GM18867 (cell line): ENCODE results near the gene MINAR1.

ENCODE experiments used
- ATAC-seq: cut with Tn5 transposase; IDR thresholded peaks from one replicate; pipeline ENCODE4 v1.9.1; 2021; ENCODE audit warnings: mild to moderate bottlenecking, moderate library complexity; ENCODE audit not compliant: unreplicated experiment

MINAR1 gene

GRCh38 chr15:79463043-79463780, 31.1 kb downstream of the MINAR1 start:
- no peak for ATAC-seq

GRCh38 chr15:79463781-79464270, 31.7 kb downstream of the MINAR1 start:
- ATAC-seq = no peak

GRCh38 chr15:79466488-79466887, 34.4 kb downstream of the MINAR1 start:
- ATAC-seq = no peak

GRCh38 chr15:79467865-79468586, 35.9 kb downstream of the MINAR1 start:
- ATAC-seq = no peak

GRCh38 chr15:79472446-79472845, 40.3 kb downstream of the MINAR1 start:
- no peak for ATAC-seq

- ATAC-seq = no peak
These were observed 42.1 kb downstream of the MINAR1 start for GRCh38 chr15:79474252-79474651.

- no peak for ATAC-seq
These were observed 43.2 kb downstream of the MINAR1 start for GRCh38 chr15:79475306-79475705.

- no peak for ATAC-seq
These were observed 46.0 kb downstream of the MINAR1 start for GRCh38 chr15:79478108-79478507.

GRCh38 chr15:79479616-79480015, 47.5 kb downstream of the MINAR1 start:
- no peak for ATAC-seq

GRCh38 chr15:79481793-79482192, 49.7 kb downstream of the MINAR1 start:
- no peak for ATAC-seq
